GM18951 (cell line): ENCODE measurements around the gene ERI3.

Experiments used
- POLR2A ChIP-seq: IDR thresholded peaks from 4 replicates; pipeline ENCODE4 v1.6.1; 2011; ENCODE audit warnings: mild to moderate bottlenecking; ENCODE audit not compliant: insufficient read length, insufficient read depth; ENCODE audit errors: extremely low read depth
- in situ Hi-C: fragments of 300-500 bp; cut with MboI; formaldehyde crosslinking; loops from one replicate; pipeline ENCODE4 v1.12.0; 2022; ENCODE audit warnings: low sequenced_read_pairs, mixed read lengths, inconsistent platforms; ENCODE audit not compliant: unreplicated experiment

ERI3 gene

DNA sequence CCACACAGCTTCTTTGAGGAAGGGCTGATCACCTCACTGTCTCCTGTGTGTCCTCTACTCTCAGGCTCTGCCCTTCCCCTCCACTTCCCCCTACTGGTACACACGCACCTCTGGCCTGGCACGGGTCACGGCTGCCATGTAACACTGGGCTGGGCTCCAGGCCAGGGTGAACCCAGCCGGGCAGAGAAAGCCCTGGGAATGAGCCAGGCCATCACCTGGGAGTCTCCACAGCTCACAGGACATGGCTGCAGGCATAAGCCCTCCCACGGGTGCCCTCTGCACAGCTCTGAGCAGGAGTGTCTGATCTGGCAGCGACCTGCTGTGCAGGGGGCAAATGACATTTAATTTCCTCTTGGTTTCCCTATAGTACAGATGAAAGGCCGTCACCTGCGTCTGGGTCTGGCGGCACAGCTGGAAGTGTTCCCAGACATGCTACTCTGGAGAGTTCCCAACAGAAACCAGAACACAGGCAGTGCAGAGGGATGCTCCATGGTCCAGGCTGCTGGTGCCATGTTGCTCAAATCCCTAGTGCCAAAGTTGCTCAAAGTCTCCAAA lies 61.2 kb downstream of the ERI3 start:
- TF ChIP-seq POLR2A: no peak
- in situ Hi-C loops: no loop called here

DNA sequence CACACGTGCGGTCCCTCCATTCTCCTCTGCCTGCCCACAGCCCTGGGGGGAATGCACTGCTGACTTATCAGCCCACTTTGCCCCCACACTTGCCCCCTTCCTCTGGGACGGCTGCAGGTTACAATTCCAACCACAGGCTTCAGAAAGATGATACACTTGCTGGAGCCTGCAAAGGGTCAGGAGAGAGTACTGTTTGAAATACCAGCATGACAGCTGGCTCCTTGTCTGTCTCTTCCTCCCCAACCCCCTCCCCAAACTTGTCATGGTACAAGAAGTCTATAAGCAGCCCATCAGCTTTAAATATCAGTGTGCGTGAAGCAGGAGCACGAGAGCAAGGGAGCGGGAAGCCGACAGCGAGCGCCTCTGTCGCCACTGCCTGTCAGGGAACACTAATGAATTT lies 62.4 kb downstream of the ERI3 start:
- TF ChIP-seq POLR2A: no peak
- in situ Hi-C loops: no loop called here

DNA sequence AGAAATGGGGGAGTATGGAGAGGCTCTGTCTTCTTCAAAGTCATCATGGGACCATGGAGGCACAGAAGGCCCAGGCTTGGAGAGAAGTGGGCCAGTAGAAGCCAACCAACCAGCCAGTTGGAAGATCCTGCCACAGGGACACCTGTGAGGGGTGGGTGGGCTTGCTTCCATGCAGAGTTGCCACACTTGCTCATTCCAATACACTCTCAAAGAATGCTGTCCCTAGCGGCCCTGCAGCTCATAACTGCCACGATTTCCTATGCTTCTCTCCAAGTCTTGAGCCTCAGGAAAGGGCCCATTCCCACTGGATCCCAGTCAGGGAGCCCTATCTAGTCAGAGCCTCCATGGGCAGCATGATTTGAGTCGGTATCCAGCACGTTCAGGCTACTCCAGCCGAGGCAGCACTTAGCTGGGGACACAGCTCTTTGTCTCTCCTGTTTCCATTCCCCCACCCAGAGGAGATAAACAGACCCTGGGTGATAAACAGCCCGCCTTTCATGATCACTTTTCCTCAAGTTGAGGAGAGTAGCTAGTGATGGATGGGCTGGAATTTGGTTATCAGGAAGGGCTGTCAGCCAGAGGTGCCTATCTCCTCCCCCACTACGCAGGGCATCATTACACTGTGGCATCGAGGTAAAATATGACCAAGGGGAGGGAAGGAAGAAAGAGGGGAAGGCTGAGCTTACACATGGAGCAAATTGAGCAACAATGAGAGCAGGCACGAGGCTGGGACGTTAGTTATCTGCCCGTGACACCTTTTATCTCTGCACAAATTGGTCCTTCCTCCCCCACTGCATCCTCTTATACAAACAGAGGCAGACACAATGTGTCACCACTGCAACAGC lies 64.6 kb downstream of the ERI3 start:
- in situ Hi-C loops: no loop called here
- TF ChIP-seq POLR2A: no peak

DNA sequence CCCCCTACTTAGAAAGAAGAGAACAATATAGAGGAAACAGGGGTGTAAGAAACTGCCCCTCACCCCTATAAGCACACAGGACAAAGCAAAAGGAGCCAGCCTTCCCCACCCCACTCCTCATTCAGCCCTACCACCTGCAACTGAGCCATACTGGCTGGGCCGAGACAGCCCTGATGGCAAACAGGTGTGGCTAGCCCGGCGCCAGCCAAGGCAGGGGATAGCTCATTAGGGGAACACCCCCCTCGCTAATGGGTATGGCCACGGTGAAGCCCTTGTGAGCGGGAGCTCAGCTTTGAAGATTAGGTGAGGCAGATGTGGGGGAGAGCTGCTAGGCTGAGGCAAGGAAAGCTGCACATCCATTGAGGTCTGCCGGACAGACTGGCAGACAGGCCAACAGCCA lies 65.5 kb downstream of the ERI3 start:
- no peak for TF ChIP-seq POLR2A
- in situ Hi-C loops: no loop called here

DNA sequence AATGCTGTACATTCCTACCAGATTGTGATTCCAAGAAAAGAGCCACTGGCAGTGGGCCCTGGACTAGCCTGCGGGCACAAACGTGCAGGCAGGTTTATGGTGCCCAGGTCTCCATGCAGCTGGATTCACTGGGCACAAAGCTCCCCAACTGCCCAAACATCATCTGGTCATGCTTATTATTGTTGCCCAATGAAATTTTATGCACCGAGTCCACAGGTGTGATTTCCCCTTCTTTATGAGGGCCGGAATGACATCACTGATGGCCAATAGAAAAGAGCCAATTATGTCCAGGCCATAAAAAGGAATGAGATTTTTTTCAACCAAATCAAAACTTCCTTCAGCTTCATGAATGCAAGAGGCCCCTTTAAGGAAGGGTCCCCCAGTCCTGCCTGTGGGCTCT lies 66.2 kb downstream of the ERI3 start:
- in situ Hi-C loops: no loop called here
- no peak for TF ChIP-seq POLR2A

DNA sequence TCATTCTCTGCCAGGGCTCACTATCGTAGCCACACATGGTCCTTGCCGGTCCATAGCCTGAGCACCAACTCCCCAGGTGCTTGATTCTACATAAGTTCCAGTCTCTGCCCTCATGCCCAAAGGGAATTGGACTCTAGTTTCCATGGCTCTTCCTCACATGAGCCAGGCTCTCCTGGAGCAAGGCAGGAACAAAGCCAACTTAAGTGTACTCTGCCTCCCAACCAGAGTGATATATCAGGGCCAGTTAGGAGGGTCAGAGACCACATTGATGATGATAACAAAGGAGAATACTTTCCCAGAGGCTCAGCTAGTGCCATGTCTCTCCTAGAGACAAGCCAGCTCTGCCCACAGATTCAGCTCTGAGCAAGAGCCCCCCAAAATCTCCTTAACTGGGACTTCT lies 70.9 kb downstream of the ERI3 start:
- in situ Hi-C loops: no loop called here
- no peak for TF ChIP-seq POLR2A

DNA sequence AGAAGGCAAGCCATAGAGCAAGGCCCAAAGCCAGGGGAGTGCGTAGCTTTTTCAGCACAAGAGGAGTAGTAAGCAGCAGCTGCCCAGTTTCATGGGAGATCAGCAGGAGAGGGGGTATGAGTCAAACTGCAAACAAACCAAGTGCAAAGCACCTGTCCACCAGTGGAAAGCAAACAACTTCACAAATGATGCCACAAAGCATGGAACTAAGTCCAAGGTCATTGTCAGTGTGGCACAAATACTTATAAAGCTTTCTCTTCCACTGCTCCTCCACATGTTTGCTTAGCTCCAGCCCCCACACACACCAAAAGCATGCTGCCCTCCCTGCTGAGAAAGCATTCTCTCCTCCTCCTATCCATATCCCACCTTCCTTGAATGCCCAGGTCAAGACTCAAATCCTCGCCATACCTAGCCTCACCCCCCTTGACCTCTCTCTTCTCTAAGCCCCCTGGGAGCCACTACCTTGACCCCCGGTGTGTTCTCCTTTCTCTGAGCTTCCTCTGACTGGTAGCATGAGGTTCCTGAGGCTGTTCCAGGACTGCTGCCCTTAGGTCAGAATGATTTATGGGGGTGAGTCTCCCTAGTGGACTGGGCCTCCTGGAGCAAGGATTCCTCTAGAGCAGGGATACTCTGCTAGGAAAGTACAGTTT lies 71.4 kb downstream of the ERI3 start:
- TF ChIP-seq POLR2A: no peak
- in situ Hi-C loops: no loop called here

DNA sequence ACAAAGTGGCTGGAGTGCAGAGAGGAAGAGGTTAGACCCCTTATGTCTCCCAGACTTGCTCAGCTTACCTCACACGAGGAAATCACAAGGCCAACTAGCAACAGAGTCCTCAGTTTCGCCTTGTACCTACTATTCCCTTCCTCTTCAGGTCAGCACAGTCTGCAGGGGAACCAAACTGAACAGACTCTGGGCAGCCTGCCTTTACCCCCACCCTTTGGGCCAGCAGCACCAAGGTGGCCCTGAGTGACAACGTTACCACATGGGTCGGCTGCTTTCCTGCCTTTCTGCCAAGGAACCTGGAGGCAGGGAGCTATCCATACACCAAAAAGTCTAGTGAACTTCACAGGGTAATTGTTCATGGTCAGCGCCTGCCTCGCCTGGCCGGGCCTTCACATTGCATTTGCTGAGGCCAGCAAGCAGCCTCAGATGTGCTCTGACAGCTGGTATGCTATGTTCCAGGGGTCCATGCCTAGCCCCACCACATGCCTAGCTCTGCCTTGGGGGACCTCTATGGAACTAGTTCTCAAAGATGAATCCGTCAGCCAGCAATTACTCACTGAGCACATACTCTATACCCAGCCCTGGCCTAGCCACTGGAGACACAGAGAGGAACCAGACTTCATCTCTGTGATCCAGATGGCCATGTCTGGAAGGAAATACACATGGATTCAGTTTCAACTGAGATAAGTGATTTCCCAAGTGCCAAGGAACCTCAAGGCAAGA lies 72.2 kb downstream of the ERI3 start:
- in situ Hi-C loops: no loop called here
- TF ChIP-seq POLR2A: no peak

DNA sequence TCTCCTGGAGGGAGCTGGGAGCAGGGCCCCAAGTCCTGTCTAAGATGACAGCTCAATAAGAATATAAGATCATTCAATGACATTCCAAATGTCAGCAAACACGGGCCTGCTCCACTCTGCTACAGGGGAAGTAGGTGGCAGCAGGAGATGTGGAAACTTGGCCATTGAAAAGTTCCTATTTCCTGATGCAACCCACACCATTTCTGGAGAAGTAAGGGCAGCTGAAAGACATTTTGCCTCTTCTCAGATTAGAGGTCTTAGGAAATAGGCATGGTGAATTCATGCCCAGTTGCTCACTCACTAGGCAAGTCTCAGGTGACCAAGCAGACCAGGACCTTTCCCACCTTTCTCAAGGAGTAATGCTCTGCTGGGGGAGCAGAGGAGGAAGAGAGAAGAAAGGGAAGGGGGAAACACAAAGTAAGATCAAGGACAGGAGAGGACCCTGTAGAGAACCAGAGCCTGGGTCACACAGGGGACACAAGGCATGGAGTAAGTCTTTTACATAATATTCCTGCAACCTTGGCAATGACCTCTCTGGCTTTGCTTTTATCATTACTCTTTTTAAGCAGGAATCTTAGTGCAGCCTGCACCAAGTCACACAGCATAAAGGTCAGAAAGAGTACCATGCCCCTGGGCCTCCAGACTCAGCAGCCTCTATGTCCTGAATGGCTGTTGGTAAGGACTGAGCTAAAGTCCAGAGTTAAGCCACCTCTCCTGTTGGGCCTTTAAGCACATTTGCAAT lies 72.9 kb downstream of the ERI3 start:
- TF ChIP-seq POLR2A: no peak
- in situ Hi-C loops: no loop called here

DNA sequence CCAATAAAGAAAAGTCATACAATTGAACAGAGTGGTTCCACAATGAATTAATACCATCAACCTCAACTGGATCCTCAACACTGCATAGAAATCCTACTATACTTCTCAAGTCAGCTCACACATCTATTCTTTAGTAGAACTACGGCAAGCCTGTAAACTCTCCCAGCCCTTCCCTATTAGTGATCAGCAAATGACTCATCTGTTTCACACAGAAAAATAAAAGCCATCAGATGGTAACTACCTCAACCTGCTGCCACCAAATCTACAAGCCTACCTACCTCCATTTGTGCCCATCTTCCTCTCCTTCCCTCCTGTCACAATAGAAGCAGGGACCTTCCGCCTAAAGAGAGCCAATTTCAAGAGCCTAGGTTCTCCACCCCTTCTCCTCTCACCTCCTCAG lies 78.2 kb downstream of the ERI3 start:
- in situ Hi-C loops: no loop called here
- no peak for TF ChIP-seq POLR2A

DNA sequence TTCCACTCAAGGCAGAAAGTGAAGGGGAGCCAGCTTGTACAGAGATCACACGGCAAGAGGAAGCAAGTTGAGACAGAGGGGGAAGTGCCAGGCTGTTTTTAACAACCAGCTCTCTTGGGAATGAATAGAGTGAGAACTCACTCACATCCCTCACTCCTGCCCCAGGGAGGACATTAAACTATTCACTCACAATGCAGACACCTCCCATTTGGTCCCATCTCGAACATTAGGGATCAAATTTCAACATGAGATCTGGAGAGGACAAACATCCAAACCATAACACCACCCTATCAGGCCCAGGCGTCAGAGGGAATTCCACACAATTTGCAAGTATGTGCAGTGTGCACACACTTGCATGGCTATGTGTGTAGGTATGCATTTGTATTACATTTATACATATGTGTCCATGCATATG lies 79.1 kb downstream of the ERI3 start:
- TF ChIP-seq POLR2A: no peak
- in situ Hi-C loops: no loop called here

DNA sequence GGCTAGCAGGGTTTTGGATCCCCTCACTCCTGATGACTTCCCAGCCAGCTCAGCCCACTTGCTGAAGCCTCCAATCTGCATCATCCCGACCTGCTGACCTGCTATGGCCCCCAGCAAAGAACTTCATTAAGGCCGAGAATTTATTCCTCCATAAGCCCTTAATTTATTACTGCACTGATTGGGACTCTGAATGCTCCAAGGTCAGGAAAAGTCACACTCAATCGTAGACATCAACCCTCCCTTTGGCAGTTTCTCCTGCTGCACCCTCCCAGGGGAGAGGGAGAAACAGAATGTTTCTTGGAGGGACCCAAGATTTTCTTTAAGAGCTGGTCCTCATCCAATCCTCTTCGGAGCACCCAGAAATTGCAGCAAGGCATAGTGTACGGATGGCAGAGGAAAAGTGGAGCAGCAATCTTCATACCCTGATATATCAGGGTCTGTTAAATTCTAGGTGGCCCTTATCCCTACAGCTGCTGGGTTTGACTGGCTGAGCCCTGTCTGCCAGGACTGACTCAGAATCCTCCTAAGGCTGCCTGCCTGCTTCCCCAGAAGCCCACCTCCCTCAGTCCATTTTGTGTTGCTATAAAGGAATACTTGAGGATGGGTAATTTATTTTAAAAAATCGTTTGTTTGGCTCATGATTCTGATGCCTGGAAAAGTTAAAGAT lies 79.6 kb downstream of the ERI3 start:
- in situ Hi-C loops: no loop called here
- no peak for TF ChIP-seq POLR2A
